K562 (cell line): ENCODE data around the gene IRF1. TPM values are rescaled to one million over a fixed set of nuclear protein-coding genes. Genes with fewer than 3 reads are reported as not detected.

Experiments used
- ATF1 ChIP-seq, 2 experiments: fragments of 450-650 bp in 1 of 2; IDR thresholded peaks; 2 replicates each; pipeline ENCODE4 v1.6.1; 2016; ENCODE audit warnings: missing compliant biosample characterization in 1 of 2, missing genetic modification characterization in 1 of 2
- FOXP1 ChIP-seq: sonication (generic); formaldehyde crosslinking; IDR thresholded peaks from 2 replicates; pipeline ENCODE4 v1.8.0; 2022; ENCODE audit warnings: mild to moderate bottlenecking, missing genetic modification reagents
- HIVEP1 ChIP-seq: fragments of 250-450 bp; sonication (Bioruptor Pico); IDR thresholded peaks from 2 replicates; pipeline ENCODE4 v1.4.0; 2020; ENCODE audit warnings: mild to moderate bottlenecking
- SMAD1 ChIP-seq: fragments of 150-350 bp; IDR thresholded peaks from 2 replicates; pipeline ENCODE4 v1.6.1; 2014; ENCODE audit warnings: low read length, low read depth; ENCODE audit not compliant: partially characterized antibody
- SP1 ChIP-seq: sonication (generic); formaldehyde crosslinking; IDR thresholded peaks from 2 replicates; pipeline ENCODE4 v1.8.1; 2022; ENCODE audit warnings: mild to moderate bottlenecking, missing genetic modification reagents
- ZNF133 ChIP-seq: fragments of 250-450 bp; sonication (Bioruptor Pico); IDR thresholded peaks from 2 replicates; pipeline ENCODE4 v1.4.0; 2020; ENCODE audit warnings: mild to moderate bottlenecking
- polyA plus RNA-seq, 8 experiments: library from polyadenylated mRNA; depleted of rRNA in 4 of 8; stranded (reverse) in 5 of 8; unstranded in 3 of 8; fragments of >200 nt; fragmentation: Nextera tagmentation in 2 of 8; fragmentation: Illumina TruSeq in 1 of 8; extraction: Ambion mirVana in 2 of 8; extraction: Trizol in 1 of 8; gene quantifications; 2 replicates each; pipeline versions ENCODE4 v1.2.1 to v1.2.3, GENCODE V29; 2011 to 2014; ENCODE audit warnings: inconsistent platforms in 1 of 8, missing spikeins in 1 of 8
- total RNA-seq, 7 experiments: library from RNA; depleted of rRNA in 6 of 7; stranded (reverse); fragments of >200 nt in 6 of 7; fragmentation: Illumina TruSeq in 2 of 7; extraction: Trizol in 2 of 7; gene quantifications; 2 replicates each; pipeline versions ENCODE4 v1.2.1 to v1.2.3, GENCODE V29; 2011 to 2021; ENCODE audit warnings: low replicate concordance in 1 of 7
- TF ChIP-seq, protein P1 (sequence below), 2 experiments: fragments of 250-450 bp in 1 of 2; fragments of 450-650 bp in 1 of 2; sonication (Bioruptor Pico) in 1 of 2; IDR thresholded peaks; 2 replicates each; pipeline versions ENCODE4 v1.6.1 to v1.8.0; 2016 to 2021; ENCODE audit warnings: mild to moderate bottlenecking in 2 of 2, moderate library complexity in 2 of 2, missing compliant biosample characterization in 1 of 2, missing genetic modification characterization in 1 of 2
- TF ChIP-seq, protein P2 (sequence below): fragments of 450-650 bp; formaldehyde crosslinking; IDR thresholded peaks from 2 replicates; pipeline ENCODE4 v1.4.0; 2022; ENCODE audit warnings: missing genetic modification characterization

The IRF1 gene
- total and polyA plus RNA-seq, 9 of the 15 experiments (the other 6 are each of a cell fraction or from before 2014, with no cell fraction given), result 1.1 to 12.3 (median 5.9) TPM

DNA sequence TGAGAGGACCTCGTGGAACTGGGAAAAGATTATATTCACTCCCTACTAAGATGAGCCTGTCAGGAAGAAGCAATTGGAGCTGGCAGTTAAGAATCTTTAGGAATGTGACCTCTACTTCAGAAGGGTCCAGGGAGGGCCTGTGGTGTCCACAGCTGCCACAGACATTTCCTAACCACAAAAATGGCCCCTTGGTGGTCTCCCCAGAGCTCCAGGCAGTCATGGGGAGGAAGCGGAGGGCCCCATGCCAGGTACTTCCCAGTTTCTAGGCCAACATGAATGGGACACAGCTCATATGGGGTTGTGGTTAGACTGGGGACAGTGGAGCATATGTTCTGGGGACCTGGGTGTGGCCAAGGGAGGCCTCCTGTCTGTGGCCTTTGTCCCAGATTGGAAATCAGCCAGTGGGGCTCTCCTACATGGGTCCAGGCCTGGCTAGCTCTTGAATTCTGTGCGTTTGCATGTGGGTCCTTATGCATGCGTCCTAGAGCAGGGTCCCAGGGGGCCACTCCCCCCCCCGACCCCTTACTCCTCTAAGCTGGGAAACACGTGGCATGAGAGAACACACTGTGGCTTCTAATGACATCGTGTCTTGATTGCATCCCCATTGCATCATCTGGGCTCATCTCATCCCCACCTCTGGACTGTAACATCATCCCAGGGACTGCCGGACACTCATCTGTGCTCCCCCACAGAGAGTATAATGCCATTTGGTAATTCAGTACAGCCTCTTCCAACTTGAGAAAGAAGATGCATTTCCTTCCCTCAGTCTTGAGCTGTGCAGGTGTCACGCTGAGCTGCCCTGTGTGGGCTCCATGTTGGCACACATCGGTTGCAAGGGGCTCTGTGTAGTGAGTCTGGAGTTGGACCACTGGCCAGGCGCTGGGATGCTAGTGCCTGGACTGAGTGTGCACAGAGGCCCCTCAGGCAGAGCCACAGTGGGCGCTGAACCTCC, 31.3 kb downstream of the IRF1 start (continued):
- no peak for TF ChIP-seq ZNF133
- TF ChIP-seq FOXP1 (CRISPR knock-in tag), result no peak
- no peak for TF ChIP-seq SP1 (CRISPR knock-in tag)
- TF ChIP-seq, protein P1, sequence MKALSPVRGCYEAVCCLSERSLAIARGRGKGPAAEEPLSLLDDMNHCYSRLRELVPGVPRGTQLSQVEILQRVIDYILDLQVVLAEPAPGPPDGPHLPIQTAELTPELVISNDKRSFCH (CRISPR knock-in tag; IDR thresholded peaks at IDR 0.05), result peak; percentile 1; the same call in 1 of the 2 replicates
- TF ChIP-seq, protein P1 (tag; IDR thresholded peaks at IDR 0.05), result peak; percentile 84
- TF ChIP-seq, protein P2, sequence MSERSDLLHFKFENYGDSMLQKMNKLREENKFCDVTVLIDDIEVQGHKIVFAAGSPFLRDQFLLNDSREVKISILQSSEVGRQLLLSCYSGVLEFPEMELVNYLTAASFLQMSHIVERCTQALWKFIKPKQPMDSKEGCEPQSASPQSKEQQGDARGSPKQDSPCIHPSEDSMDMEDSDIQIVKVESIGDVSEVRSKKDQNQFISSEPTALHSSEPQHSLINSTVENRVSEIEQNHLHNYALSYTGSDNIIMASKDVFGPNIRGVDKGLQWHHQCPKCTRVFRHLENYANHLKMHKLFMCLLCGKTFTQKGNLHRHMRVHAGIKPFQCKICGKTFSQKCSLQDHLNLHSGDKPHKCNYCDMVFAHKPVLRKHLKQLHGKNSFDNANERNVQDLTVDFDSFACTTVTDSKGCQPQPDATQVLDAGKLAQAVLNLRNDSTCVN (CRISPR knock-in tag), result no peak
- TF ChIP-seq HIVEP1 (CRISPR knock-in tag), result no peak
- no peak for TF ChIP-seq ATF1 (CRISPR knock-in tag; IDR thresholded peaks at IDR 0.05)
- peak; percentile 87 for TF ChIP-seq ATF1 (tag; IDR thresholded peaks at IDR 0.05)
- no peak for TF ChIP-seq SMAD1
- TF ChIP-seq, all 486 proteins: peak for 147
